ENCODE results near the gene SIRT6. TPM values are rescaled to one million over a fixed set of nuclear protein-coding genes. Genes with fewer than 3 reads are reported as not detected.

Gene SIRT6
- total and polyA plus RNA-seq, 9 of the 15 experiments (the other 6 are each of a cell fraction or from before 2014, with no cell fraction given), result 1.4 to 41.1 (median 10.2) TPM

DNA sequence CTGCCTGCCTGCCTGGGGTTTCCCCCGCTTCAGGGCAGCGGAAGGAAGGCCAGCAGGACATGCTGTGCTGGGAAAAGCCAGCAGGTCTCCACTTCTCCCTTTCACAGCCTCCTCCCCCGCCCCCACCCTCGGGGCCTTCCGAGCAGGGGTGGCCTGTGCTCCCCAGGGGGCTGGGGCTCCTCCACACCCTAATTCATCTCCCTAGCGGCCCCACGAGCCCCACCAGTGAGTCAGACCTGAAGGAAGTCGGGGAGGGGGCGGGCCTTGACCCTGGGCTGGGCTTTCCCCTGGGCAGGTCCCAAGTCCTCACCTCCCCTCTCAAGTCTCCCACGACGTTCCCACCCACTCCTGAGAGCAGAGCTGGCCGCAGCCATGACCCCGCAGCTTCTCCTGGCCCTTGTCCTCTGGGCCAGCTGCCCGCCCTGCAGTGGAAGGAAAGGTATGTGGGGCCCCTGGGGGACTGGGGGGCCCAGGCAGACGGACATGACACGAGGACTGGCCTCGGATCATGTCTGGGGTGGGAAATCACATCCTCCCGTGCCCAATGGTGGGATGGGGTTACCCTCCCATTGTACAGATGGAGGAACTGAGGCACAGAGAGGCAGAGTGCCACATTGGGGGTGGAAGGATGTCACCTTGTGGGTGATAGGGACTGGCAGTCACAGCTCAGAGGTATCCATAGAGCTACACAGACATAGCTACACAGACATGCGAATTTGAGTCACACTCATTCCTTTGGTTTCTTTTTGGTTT lies 47.0 kb upstream of the SIRT6 start, which contains the start of gene EBI3:
TSS of gene EBI3 (plus strand) at position 345 of the 753 bp plus-strand sequence. CDS start at position 373, 28 bp downstream.
- no peaks in the 10 kb centered on the region for H3K79me2 ChIP-seq (ENCODE audit: control insufficient read depth, insufficient read depth, low read length)
- CTCF ChIA-PET (ENCODE audit: low intra/inter-chr PET ratio), result interaction anchor here (0.6 kb wide), 1 partner anchor 355 kb away, joined by 3 read pairs; no protein-coding TSS in a partner anchor
- H3K4me3 ChIP-seq, result no peak within 1 kb of the TSS
- POLR2A ChIA-PET, result interaction anchor here (0.6 to 1.1 kb wide), 2 partner anchors 8 to 15 kb away, joined by 3 read pairs; no protein-coding TSS in a partner anchor
- WGBS (ENCODE audit: insufficient coverage, low coverage, missing lambda C conversion rate), result 5% methylated on average over 12 of the region's 19 CpGs
- peaks cover 8 to 35% of the 10 kb centered on the region in 2 experiments; a peak in 4 of 5 replicates for H3K4me1 ChIP-seq (replicated peaks in 1 of 2; ENCODE audit: control insufficient read depth in 2 of 2, insufficient read depth in 2 of 2, low read length in 2 of 2)
- peak within 1 kb of the TSS in 1 of 2 experiments; percentile 33; a peak in 1 of 4 replicates for H3K9ac ChIP-seq (ENCODE audit: insufficient read depth in 1 of 2, low read depth in 2 of 2, low read length in 2 of 2)
- FAIRE-seq (no peak), ATAC-seq (peak; percentile 61), DNase-seq (ENCODE audit: extremely low read depth in 1 of 4, low spot score in 3 of 4) (peak; percentile 50 to 78 (median 74))
- peaks cover 0 to 17% of the 10 kb centered on the region in 2 experiments; a peak in 2 of 5 replicates for H3K27me3 ChIP-seq (ENCODE audit: control insufficient read depth in 2 of 2, insufficient read depth in 2 of 2, low read length in 2 of 2)
- H3K4me2 ChIP-seq (ENCODE audit: insufficient read depth, low read length), result 0 out of 2 replicates have a peak within 1 kb of the TSS, but pooled peaks have one; percentile 18
- in situ Hi-C loops (cut with MboI) (no loop called here), intact Hi-C loops (cut with micrococcal nuclease) (no loop called here)
- H2AFZ ChIP-seq (ENCODE audit: low read depth, low read length), result peak within 1 kb of the TSS; percentile 66; the same call in 1 of the 2 replicates
- 0 out of 2 replicates have a peak, but pooled peaks cover 5% of the 10 kb centered on the region for H4K20me1 ChIP-seq (replicated peaks; ENCODE audit: control insufficient read depth, insufficient read depth, low read length)
- BruUV-seq (replicated peaks), result no TSS peak
- H3K36me3 ChIP-seq (ENCODE audit: control insufficient read depth, insufficient read depth, low read length), result no peaks in the 10 kb centered on the region
- H3K9me3 ChIP-seq (replicated peaks; ENCODE audit: control insufficient read depth, insufficient read depth, low read depth, low read length), result no peaks in the 10 kb centered on the region
- no peaks in the 10 kb centered on the region for H3K9me1 ChIP-seq (ENCODE audit: control insufficient read depth, insufficient read depth, low read length)
- H3K27ac ChIP-seq (ENCODE audit: extremely low read depth, low read depth, low read length), result no peak within 1 kb of the TSS
- TF ChIP-seq, protein P1, sequence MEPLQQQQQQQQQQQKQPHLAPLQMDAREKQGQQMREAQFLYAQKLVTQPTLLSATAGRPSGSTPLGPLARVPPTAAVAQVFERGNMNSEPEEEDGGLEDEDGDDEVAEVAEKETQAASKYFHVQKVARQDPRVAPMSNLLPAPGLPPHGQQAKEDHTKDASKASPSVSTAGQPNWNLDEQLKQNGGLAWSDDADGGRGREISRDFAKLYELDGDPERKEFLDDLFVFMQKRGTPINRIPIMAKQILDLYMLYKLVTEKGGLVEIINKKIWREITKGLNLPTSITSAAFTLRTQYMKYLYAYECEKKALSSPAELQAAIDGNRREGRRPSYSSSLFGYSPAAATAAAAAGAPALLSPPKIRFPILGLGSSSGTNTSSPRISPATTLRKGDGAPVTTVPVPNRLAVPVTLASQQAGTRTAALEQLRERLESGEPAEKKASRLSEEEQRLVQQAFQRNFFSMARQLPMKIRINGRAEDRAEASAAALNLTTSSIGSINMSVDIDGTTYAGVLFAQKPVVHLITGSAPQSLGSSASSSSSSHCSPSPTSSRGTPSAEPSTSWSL (CRISPR knock-in tag; IDR thresholded peaks at IDR 0.05; ENCODE audit: borderline replicate concordance), result no peak
- TF ChIP-seq ZNF644 (tag; IDR thresholded peaks at IDR 0.05; ENCODE audit: low read depth) (no peak), HDAC2 (IDR thresholded peaks at IDR 0.05) (peak; percentile 26; the same call in 1 of the 2 replicates), MAZ (CRISPR knock-in tag; conservative IDR thresholded peaks at IDR 0.05 in 1 of 2, IDR thresholded peaks at IDR 0.05 in 1 of 2) (peak in 1 of 2 experiments; percentile 81; a peak in 2 of 4 replicates), ZNF140 (CRISPR knock-in tag; IDR thresholded peaks at IDR 0.05) (no peak), ZNF57 (CRISPR knock-in tag; IDR thresholded peaks at IDR 0.05) (no peak), BCOR (IDR thresholded peaks at IDR 0.05) (peak; percentile 94), RBM25 (IDR thresholded peaks at IDR 0.05; ENCODE audit: low read depth, low read length, severe bottlenecking) (peak; percentile 28), NUFIP1 (IDR thresholded peaks at IDR 0.05; ENCODE audit: partially characterized antibody) (no peak), PRDM10 (IDR thresholded peaks at IDR 0.05; ENCODE audit: partially characterized antibody) (peak; percentile 82), ZNF280A (IDR thresholded peaks at IDR 0.05; ENCODE audit: low read depth, partially characterized antibody) (no peak), BMI1 (IDR thresholded peaks at IDR 0.05; ENCODE audit: low read length) (no peak), SPI1 (IDR thresholded peaks at IDR 0.05; ENCODE audit: borderline replicate concordance, low read depth, low read length) (0 out of 2 replicates have a peak, but pooled peaks have one; percentile 25), BHLHE40 (IDR thresholded peaks at IDR 0.05; ENCODE audit: low read length) (no peak), EGR1 (conservative IDR thresholded peaks at IDR 0.05) (peak; percentile 78)

Measured in K562 (cell line).